NCI-H510A treated with DMSO at 0.1 percent for 48 hours (cell line): ENCODE measurements around the gene PEPD.

Experiments used
- DNase-seq: peaks from one replicate; lab custom pipeline; 2025; lab: John Stamatoyannopoulos, UW

Gene PEPD

GRCh38 chr19:33406521-33407139, 115.0 kb downstream of the PEPD start:
- peak; percentile 25 for DNase-seq

GRCh38 chr19:33405553-33406461, 115.8 kb downstream of the PEPD start:
- no peak for DNase-seq

- DNase-seq = no peak
Measured at GRCh38 chr19:33405254-33405552, 116.4 kb downstream of the PEPD start.

- no peak for DNase-seq
Measured at GRCh38 chr19:33404506-33405253, 116.9 kb downstream of the PEPD start.

DNA sequence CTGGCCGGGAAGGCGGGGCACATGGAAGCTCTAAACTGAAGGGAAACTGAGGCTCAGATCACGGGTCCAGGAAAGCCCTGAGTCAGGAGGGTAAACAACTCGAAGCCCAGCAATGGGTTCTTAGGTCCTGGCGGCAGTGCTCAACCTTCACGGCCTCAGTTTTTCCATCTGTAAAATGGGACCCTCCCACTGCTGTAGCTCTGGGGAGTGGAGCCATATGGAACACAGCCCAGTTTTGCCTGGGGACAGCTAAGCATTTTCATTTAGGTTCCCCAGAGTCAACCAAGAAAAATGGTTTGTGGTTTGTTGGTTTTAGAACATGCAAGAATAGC, 117.7 kb downstream of the PEPD start:
- no peak for DNase-seq

GRCh38 chr19:33403221-33403972, 118.2 kb downstream of the PEPD start:
- no peak for DNase-seq

- no peak for DNase-seq
Measured at GRCh38 chr19:33402421-33403220, 119.0 kb downstream of the PEPD start.

- DNase-seq = no peak
Measured at GRCh38 chr19:33401683-33402420, 119.7 kb downstream of the PEPD start.

GRCh38 chr19:33400856-33401682, 120.5 kb downstream of the PEPD start:
- DNase-seq = no peak

- DNase-seq = no peak
Measured at GRCh38 chr19:33399745-33400681, 121.6 kb downstream of the PEPD start.

GRCh38 chr19:33399081-33399744, 122.4 kb downstream of the PEPD start:
- DNase-seq = no peak

GRCh38 chr19:33398361-33399060, 123.1 kb downstream of the PEPD start:
- no peak for DNase-seq

DNA sequence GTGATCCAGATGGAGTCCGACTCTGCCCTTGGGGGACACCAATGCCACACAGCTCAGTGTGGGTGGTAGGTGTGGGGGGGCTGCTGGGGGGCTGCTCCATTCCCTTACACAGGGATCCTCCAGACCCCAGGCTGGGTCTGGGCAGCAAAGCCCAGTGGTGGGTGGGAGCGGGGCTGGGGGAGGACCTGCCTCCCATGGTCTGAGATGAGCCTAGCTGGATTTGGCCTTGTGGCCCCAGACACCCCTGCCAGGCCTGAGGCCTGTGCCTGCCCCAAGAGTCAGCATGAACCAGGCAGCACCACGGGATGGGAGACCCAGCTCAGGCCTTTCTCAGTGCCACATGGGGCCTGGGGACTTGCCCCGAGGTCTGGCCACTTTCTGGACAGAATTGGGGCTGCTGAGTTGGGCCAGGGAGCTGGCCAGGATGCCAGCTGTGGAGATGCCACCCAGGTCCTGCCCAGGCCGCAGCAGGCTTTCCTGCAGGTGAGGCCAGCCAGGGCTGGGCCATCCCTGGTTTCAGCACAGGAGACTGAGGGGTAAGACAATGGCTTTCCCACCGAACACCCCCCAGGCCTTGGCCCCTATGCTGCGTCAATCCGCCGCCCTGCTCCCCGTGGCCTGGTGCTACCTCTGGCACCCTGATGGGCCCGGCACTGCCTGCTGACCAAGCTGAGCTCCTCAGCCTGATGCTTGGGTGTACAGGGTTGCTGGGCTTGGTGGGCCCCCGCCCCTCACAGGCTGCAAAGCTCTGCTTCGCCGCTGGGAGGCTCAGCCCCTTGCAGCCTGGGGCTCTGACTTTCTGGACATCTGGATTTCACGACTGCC, 123.8 kb downstream of the PEPD start:
- no peak for DNase-seq

- DNase-seq = no peak
Measured at GRCh38 chr19:33396701-33397535, 124.7 kb downstream of the PEPD start.
